GM18909 (cell line): ENCODE data around the gene ATP13A1.

Experiments
- ATAC-seq: cut with Tn5 transposase; IDR thresholded peaks from one replicate; pipeline ENCODE4 v1.9.1; 2021; ENCODE audit warnings: mild to moderate bottlenecking; ENCODE audit not compliant: unreplicated experiment, poor library complexity

ATP13A1 gene

GRCh38 chr19:19645233-19645870, 18.1 kb downstream of the ATP13A1 start:
- no peak for ATAC-seq

DNA sequence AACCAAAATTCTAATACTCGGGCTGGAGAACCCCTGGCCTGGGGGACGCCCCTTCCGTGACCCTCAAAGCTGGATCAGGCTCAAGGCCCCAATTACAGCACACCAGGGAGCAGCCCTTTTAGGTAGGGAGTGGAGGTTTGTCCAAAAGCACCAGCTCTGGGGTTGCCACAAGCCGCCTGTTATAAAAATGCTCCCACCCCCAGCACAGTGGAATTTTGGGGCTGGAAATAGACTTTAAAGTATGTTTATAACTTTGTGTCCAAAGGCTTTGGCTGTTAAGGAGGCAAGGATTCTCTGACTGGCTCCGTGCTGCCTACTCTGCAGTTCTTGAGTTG, 19.5 kb downstream of the ATP13A1 start:
- ATAC-seq = no peak

- ATAC-seq = peak; percentile 74
Observed at GRCh38 chr19:19643158-19644053, 20.1 kb downstream of the ATP13A1 start, which contains the start of gene GMIP. Gene GMIP (minus strand): TSS chr19:19643657. CDS start chr19:19643529, 128 bp downstream.

DNA sequence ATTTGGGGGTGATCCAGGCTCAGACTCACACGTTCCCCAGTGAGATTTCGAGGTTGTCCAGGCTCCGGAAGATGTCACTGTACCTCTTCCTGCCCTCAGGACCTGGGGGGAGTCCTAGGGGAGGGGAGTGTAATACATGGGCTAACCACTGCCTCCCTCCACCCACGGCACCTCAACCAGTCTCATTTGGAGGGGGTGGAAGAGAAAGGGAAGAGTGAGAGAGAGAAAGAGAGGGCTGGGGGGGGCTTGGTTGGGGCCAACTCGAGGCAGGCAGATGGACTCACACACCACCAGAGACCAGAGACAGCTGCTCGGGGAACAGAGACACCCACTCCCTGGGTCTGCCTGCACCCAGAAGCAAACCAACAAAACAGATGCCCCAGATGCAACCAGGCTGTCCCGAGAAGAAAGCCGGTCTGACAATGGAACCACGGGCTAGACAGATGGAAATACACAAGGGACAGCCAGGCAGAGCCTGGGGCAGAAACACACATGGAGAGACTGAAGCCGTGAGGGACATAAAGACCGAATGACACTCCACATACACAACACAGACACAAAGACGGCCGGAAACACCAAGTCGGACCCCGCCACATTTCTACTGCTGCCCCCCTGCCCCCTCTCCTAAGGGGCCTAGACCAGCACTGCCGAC, 20.8 kb downstream of the ATP13A1 start:
- ATAC-seq = peak; percentile 14

- no peak for ATAC-seq
Observed at GRCh38 chr19:19637523-19638251, 25.8 kb downstream of the ATP13A1 start.

DNA sequence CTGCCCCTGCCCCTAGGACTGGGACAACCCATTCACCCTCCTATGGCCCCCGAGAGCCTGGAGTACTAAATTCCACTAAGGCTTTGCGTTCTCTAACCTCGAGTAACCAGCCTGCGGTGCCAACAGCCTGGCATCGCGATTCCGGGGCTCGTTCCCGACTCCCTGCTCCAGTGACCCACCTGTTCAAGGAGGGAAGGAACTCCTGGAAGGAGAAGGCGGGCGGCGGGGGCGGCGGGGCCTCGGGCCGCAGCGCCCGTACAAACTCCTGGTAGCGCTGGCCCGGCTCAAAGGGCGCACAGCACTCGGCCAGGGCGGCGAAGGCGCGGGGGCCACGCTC, 26.3 kb downstream of the ATP13A1 start:
- ATAC-seq = no peak

- no peak for ATAC-seq
Observed at GRCh38 chr19:19636573-19637185, 26.8 kb downstream of the ATP13A1 start.

DNA sequence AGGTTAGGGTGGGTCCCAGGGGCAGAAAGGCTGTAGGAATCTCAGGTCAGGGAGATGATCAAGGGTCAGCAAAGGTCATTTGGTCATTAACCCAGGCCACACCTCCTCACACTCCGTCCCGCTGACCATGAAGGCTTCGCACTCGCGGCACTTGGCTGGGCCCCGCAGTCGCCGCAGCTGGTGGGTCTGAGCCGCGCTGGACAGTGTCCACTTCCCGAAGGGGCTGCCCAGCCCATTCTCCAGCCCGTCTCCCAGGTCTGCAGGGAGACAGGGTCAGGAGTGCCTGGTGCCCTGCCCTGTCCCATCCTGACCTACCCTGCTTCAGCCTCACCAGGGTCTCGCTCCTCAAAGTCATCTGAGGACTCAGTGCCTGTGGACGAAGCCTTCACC, 28.2 kb downstream of the ATP13A1 start:
- ATAC-seq = no peak

DNA sequence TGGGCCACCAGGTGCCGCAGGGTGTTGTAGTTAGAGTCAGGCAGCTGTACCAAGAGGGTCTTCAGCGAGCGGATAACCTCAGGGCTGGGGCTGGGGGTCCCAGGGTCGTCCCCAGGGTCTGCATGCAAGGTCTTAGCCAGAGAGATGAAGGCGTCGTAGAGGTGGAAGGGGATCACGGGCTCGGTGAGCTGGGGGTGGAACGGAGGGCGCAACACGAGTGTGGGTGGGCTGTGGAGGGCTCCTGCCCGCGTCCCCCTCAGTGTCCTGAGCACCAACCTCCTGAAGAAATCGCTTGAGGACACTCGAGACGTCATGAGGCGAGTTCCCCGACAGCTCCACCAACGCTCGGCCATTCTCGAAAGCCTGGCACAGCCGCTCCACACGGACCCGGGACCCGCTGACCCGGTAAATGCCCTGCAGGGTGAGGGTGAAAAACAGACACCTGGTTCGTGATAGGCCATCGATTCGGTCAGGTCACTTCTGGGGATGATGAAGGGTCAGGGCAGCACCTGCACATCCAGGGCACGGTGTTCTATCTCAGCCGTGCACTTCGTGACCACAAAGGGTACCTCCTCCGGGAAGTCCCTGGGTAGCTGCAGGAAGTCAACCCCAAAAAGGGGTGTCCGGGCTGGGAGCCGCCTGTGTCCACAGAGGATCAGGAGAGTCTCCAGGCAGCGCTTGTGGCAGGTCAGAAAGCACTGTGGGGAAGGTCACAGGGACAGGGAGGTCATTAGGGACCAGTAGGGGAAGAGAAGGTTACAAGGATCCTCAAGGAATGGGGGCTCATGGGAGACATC, 28.8 kb downstream of the ATP13A1 start:
- ATAC-seq = no peak

- ATAC-seq = no peak
Observed at GRCh38 chr19:19633711-19634515, 29.6 kb downstream of the ATP13A1 start.

- ATAC-seq = no peak
Observed at GRCh38 chr19:19632661-19633060, 30.8 kb downstream of the ATP13A1 start.

- ATAC-seq = no peak
Observed at GRCh38 chr19:19631346-19631745, 32.1 kb downstream of the ATP13A1 start.

- no peak for ATAC-seq
Observed at GRCh38 chr19:19630426-19630825, 33.0 kb downstream of the ATP13A1 start.

GRCh38 chr19:19630062-19630414, 33.4 kb downstream of the ATP13A1 start:
- no peak for ATAC-seq

DNA sequence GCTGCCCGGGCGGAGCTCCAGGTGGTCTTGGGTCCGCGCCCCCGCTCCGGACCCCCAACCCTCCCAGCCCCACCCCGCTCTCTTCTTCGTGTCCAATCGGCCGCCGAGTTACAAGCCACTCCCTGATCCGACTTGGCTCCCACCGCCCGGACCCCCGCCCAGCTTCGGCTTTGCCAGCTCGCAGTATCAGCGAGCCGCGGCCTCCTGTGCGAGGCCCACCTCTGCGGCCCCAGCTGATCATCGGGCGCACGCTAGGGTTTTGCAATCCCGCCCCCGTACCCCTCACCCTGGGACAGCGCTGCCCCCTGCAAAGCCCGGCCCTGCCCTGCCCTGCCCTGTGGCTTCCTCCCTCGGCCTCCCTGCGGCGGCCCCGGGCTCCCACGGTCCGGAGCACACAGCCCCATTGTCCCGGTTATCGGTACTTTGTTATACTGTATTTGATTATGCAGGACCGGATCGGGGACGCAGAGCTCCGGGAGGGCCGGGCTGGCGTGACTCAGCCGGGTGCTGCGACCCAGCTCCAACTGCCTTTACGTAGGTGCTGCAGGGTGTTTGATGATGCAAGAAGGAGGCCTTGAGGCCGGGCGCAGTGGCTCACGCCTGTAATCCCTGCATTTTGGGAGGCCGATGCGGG, 34.9 kb downstream of the ATP13A1 start:
- ATAC-seq = peak; percentile 9

DNA sequence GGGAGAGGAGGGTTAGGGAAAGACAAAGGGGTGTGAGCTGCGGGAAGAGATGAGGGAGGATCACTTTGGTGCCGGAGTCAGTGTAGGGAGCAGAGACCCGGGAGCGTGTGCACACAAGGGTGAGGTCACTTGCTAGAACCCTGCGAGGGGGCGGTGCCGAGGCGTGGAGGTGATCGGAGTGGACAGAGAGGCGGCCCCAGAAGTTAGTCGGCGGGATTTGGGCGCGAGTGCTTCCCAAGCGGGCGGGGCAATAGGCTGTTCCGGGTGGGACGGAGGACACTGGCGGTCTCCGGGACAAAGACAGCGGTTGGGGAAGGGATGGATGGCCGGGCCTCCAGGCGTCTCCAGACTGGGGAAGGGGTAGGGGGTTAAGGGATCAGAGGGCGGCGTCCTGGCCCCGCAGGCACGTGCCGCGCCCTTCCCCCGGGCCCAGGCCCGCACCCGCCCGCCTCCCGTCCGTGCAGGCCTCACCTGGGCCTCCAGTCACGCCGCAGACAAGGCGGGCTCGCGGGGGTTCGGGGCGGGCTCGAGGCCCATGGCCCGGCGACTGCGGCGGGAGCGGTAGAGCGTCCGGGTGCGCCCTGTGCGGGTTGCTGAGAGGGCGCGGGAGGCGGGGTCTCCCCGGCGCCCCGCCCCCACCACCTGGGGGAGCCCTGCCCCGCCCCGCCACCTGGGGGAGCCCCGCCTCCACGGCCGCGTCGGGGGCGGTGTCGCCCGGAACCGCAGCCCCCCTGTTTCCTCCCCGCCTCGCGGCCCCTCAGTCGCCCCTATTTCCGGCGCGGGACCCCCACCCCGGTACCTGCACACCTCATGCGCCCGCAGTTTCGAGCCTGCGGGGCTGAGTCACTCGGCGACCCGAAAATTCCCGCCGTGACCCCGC, 35.6 kb downstream of the ATP13A1 start, which contains the start of gene LPAR2:
TSS of gene LPAR2 (minus strand) at position 600 of the 880 bp plus-strand sequence. CDS start 945 bp downstream, outside the sequence.
- peak; percentile 68 for ATAC-seq
